Uterus (tissue), 2 donors: ENCODE data around the gene RBM15.

Experiments
- CTCF ChIP-seq, 4 experiments: fragments of 200-600 bp in 2 of 4; fragments of 450-650 bp in 2 of 4; sonication (generic) in 2 of 4; IDR thresholded peaks; one replicate each; pipeline ENCODE4 v1.5.1; 2016 to 2019; ENCODE audit warnings: antibody characterized with exemption in 4 of 4, mild to moderate bottlenecking in 2 of 4, moderate library complexity in 1 of 4
- POLR2A ChIP-seq, 2 donors: fragments of 450-650 bp; IDR thresholded peaks; one replicate each; pipeline ENCODE4 v1.6.1; 2016; ENCODE audit warnings: antibody characterized with exemption in 2 of 2, mild to moderate bottlenecking in 1 of 2, moderate library complexity in 1 of 2

- TF ChIP-seq CTCF (IDR thresholded peaks at IDR 0.05) (no peak), POLR2A (IDR thresholded peaks at IDR 0.05) (no peak)
Measured at GRCh38 chr1:110346690-110347089, 7.5 kb downstream of the RBM15 start.
